Measurements from ENCODE around the gene AFAP1L2.

The AFAP1L2 gene, protein sequence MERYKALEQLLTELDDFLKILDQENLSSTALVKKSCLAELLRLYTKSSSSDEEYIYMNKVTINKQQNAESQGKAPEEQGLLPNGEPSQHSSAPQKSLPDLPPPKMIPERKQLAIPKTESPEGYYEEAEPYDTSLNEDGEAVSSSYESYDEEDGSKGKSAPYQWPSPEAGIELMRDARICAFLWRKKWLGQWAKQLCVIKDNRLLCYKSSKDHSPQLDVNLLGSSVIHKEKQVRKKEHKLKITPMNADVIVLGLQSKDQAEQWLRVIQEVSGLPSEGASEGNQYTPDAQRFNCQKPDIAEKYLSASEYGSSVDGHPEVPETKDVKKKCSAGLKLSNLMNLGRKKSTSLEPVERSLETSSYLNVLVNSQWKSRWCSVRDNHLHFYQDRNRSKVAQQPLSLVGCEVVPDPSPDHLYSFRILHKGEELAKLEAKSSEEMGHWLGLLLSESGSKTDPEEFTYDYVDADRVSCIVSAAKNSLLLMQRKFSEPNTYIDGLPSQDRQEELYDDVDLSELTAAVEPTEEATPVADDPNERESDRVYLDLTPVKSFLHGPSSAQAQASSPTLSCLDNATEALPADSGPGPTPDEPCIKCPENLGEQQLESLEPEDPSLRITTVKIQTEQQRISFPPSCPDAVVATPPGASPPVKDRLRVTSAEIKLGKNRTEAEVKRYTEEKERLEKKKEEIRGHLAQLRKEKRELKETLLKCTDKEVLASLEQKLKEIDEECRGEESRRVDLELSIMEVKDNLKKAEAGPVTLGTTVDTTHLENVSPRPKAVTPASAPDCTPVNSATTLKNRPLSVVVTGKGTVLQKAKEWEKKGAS

DNA sequence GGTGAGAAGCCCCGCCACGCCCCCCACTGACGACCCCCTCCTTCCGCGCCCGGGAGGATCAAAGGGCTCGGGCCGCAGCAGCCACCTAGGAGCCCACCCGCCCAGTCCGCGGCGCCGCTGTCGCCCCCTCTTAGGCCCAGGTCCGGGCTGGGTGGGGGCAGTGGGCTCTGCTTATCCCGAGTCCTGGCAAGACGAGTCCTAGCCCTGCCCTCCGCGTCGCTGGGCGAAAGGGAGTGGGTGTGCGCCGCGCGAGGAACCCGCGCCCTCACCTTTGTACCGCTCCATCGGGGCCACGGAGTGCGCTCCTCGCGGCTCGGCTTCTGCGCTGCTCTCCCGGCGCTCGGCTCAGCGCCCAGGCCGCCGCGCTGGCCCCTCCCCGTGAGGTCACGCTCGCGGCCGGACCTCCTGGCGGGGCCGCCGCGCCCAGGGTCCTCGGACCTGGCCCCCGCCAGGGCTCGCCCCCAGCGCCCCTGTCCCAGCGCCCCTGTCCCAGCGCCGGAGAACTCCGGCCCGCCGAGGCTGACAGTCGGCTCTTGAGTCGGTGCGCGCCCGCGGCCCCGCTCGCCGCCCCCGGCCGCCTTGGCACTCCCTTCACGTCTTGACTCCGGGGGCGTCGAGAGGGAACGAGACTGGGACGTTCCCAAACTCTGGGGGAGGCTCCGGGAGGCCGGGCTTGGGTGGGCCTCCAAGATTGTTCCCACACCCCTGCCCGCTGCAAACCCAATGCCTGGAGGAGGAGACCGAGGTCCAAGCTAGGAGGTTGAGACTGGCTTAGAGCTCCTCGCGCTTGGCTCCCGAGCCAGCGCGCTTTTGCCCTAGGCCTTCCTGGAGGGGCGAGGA lies at the start of gene AFAP1L2:
Gene AFAP1L2, minus strand, starts transcription at position 332 of the 840 bp plus-strand sequence. Its CDS starts 47 bp downstream, at position 285.
- no peak for DNase-seq

DNA sequence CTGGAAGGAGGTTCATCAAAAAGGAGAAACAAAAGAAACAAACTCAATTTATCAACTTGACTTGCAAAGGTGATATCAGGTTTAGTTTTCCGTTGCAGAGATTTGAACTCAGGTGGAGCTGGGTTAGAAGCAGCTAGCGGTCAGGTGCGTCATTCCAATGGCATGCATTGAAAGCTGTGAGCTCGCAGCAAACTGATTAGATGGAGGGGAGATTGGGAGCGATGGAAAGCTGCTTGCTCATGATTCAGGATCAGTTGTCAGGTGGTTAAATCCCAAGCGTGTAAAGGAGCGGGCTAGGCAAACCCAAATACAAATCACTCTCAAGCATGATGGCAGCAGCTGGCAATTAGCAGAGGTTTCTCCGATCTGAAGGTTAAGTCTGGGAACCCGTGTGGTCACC lies 49.3 kb upstream of the AFAP1L2 start:
- no peak for DNase-seq

DNA sequence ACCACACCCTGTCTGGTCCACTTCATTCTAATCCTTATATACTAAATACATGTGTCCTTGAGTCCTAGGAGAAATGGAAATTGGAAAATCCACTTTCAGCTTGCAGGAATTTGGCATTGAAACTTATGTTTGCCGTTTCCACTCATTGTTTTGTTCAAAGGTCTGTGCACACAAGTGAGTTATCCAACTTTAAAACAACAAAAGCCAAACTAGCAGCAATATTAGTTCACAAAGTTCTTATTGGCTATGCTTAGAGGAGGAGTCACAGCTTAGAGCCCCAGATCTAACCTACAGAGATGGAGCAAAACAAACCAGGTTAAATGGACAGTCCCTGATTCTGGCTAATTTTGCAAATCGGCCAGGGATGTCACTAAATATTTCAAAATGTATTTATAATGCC lies 44.6 kb upstream of the AFAP1L2 start:
- DNase-seq: no peak

DNA sequence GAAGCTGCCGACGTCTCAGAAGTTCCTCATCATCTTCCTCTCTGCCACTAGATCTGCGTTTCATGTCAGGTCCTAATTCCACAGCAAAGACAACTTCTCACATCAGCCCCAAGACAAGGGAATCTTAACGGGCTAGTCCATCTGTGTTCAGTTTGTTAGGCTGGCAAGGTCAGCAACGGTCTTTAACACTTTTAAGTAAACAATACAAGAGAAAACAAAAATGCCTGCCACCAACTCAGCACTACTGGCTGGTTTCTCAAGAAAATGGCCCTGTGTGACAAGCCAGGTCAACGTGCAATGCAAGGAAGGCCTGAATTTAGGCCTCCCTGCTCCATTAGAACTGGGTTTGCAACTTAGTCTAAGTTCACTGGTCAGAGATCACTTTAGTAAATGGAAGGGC lies 41.0 kb upstream of the AFAP1L2 start:
- DNase-seq: no peak

DNA sequence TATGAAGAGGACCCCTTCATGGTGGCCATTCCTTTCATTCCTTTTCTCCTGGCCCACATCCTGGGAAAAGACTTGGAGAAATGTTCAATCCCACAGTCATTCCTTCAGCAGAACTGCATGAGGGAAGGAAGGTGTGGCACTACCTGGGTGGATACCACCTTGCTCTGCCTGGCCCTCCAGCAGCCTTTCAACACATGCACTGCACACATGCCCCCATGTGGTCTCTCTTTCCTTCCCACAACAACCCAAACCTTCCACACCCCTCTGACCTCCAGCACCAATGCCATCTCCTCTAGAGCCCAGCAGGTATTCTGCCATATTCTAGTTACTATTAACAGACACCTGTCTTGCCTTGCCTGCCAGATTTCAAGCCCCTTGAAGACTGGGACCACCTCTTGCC lies 40.5 kb upstream of the AFAP1L2 start:
- DNase-seq: no peak

DNA sequence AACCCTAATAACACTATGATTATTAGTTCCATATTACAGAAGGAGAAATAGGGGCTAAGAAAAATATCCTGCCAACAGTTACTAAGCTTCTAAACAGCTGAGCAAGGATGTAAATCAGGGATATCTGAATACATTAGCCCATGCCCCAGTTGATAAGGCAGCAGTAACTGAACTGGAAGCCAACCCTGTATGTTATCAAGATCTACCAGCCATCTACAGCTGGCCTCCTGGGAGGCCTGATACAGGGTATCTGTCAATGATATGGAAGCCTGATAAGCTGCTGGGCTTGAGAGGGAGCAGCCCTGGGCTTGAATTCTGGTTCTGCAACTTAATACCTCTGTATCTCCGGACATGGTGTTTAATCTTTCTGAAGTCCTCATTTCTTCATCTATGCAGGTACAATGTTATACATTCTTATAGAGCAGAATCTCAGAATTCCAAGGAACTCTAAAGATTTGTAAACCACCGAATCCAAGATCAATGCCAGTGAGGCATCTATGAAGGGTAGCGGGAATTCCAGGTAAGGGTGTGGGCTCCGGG lies 37.9 kb upstream of the AFAP1L2 start:
- DNase-seq: no peak

DNA sequence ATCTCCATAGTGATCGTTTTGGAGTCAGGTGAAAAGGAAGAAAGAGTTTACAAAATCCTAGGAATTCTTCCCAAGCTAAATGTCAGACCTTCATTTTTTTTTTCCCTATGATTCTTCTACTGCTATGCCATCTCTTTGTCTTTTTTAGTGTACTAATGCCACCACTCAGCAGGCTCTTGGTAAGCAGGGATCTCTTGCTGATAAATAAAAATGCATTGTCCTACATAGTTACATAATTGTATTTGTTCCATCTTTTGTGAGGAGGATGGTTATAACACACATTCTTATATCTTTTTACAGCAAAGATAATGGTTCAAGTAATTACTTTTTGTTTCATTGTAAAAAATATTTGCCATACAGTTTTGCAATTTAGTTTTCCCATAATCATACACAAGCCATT lies 36.8 kb upstream of the AFAP1L2 start:
- no peak for DNase-seq

DNA sequence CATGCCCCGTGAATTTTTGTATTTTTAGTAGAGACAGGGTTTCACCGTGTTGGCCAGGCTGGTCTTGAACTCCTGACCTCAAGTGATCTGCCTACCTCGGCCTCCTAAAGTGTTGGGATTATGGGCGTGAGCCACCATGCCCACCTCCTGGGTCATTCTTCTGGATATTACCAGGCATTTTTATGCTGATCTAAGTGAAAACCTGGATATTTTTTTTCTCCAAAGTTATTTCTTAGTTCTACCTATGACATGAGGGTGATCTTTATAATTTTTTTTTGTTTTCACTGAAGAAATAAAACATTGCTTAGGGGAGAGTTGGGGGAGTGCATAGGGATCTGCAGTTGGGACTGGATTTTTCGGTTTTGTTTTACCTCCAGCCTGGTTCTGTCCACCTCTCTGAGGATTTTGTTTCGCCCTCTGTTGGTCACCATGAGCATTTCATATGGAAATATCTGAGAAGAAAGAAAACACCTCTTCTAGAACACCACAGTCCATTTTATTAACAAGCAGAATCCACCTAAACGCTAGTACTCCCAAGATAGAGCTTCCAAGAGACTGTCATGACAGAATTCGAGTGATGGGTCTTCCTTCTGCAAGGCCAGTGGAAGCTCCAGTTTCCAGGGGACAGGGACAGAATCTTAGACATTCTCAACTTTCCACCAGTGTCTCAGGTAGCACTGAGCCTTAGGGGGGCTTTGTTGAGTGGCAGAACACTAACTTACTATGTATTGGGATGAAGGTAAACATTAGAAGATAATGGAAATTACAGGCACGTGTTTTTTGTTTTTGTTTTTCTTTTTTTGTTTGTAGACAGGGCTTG lies 33.4 kb upstream of the AFAP1L2 start:
- DNase-seq: no peak

DNA sequence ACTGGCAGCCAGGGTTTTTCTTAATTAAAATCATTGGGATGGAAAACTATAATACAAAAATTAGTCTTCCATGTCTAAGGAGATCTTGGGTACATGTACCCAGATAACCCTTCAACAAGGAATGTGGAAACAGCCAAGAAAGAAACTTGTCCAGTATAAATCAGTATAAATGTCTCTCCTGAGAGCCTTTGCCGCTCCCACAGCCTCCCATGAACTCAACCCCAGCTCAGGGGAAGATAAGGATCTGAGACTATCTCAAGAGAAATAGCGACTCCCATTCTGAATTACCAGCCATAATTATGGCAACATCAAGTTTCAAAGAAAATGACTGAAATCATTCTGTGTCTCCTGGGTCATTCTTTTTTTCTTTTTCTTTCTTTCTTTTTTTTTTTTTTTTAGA lies 32.6 kb upstream of the AFAP1L2 start:
- DNase-seq: no peak

DNA sequence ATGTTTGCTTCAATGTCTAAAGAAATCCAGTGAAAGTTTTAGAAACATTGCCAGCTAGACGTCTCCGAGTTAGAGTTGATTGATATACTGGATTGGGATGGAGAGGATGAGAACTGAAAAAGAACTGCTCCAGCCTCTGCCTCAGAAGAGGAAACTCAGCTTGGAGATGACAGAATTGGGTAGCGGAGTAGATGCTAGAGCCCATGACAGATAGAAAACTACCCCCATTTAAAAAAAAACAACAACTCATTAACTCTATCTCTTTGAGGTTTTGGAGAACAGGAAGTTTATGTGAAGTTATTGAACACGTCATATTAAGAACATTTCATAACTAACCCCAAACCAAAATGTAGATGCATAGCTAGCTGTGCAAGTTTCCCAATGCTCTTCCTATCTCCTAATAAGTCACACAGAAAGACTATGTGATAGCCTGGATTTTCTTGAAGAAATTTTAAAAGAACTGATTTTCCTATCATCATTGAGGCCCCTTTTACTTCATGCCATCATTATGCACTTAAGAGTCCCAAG lies 28.3 kb upstream of the AFAP1L2 start:
- DNase-seq: no peak

DNA sequence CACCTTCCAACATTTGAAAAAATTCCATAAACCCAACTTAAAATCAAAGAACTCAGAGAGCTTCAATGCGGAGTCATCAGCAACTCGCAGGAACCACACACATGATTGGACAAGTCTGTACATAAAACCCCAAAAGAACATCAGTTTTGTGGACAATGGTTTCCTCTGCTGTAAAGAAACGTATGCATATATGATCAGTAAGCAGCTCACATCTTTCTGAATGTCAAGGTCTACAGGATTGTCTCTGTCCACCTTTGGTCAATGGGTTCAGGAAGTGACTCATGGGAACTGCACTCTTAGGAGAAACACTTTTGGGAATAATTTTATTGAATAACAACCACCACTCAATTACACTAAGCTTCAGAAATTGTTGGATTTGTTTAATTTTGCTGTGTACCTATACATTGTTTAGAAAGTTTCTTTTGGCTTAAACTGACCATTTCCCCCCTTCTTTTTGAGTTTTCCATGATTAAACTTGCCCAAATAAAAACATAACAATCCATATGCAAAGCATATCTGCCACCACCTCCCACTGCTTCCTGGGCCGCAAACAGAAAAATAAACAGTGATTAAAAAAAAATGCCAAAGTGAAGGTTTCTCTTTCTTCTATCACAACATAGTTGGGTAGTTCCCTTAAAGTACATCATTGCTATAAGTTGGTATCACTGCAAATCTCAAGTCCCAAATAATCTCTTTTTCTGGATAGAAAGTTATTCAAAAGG lies 27.3 kb upstream of the AFAP1L2 start:
- DNase-seq: no peak

DNA sequence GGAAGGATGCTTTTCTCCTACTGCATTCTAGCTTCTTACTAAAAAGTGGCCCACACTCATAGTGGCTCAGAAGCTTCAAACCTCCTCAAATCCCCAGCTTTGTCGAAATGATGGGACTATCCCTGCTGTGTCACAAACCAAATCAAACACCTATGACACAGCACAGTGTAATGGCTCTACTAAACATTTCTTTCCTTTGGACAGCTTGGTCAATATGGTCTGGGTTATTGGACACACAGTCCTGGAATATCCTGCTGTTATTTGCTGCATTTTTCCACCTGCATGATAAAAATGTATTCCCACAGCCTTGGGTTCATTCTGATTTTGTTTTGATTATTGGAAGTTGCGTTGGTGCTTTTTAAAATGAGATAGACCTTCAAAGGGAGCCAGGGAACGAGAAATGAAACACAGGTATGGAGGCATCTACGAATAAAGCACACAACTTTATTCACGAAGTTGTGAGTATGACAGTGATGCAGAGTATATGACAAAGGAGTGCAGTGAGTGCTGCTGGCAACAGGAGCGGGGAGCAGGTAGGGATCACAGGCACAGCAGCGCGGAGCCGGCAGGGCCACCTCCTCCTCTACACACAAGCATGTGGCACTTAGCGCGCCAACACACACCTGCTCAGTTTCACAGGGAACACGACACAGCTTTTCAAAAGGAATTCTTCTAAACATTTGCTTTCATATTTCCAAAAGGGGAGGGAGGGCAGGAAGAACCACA lies 26.5 kb upstream of the AFAP1L2 start:
- no peak for DNase-seq

DNA sequence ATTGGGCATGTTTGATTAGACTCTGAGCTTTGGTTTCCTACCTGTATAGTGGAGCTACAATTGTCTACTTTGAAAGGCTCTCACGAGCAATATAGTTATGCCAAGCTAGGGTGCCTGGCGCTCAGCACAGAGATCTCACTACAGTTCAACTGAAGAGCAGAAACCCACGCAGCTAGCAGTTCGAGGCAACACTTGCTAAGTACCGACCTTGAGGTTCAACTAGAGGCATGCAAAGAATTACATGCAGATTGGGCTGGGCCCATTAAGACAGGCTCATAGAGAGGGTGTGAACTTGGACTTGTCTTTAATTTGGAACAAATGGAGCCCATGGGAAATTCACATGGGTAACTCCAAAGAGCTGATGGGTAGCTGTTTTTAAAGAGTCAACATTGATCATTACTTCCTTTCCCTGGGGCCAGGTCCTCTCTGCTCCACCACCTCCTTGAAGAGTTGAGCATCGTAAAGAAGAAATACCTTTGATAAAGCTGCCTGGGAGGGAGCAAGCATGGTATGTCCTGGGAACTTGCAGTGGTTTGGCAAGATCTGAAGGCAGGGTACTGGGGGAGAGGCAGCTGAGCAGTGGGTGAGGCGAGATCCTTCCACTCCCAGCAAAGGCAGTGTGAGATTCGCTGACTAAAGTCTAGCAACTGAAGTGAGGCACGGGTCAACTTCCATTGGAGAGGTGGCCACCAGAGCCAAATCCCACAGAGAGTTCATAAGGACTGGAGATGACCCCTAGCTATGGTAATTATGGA lies 25.5 kb upstream of the AFAP1L2 start:
- DNase-seq: no peak

DNA sequence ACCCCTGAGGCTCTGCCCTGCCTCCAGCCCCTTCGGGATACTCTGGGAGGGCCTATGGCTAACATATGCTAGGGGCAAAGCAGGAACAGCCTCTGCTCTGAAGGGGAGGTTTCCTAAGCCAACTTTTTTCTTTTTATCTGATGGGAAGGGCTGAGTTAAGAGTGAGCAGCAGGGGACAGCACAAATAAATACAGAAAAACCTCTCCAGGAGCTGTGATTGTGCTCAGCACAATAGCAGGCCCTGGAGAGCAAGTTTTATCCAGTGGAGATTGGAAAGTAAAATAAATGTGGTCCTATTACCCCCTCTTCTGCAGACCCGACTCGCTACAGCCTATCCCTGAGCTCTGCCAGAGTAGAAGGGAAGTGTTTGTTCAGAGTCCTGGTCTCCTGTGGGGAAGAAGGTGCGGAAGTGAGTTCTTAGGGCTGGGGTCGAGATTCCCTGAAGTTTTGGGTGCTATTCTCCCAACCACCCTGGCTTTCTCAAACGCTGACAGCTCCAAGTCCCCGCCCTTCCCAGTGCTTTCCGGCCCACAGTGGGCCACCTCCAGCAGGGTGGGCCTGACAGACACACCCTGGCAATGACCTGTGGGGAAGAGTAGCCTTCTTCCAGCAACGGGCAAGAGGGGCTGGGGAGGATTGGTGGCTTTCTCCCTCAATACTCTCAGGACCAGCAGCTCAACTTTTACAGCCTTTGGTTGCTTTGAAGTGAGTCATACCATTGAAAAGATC lies 23.0 kb upstream of the AFAP1L2 start:
- no peak for DNase-seq

DNA sequence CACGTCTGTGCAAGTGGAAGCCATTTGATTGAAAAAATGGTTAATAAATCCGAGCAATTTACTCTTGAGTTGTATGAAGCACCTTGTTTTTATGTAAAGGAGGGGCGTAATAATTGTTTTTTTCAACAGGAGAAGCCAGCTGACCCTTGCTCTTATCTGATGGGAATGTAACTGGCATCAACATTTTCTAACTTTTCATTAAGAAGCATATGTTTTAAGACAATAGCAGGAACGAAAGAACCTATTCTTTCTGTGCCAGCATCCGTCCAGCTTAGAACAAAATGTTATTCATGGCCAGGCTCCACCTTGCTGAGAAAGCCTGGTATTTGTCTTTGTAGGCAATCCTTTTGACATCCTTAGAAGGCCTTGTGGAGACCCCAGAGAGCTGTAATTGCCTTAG lies 22.2 kb upstream of the AFAP1L2 start:
- DNase-seq: no peak

DNA sequence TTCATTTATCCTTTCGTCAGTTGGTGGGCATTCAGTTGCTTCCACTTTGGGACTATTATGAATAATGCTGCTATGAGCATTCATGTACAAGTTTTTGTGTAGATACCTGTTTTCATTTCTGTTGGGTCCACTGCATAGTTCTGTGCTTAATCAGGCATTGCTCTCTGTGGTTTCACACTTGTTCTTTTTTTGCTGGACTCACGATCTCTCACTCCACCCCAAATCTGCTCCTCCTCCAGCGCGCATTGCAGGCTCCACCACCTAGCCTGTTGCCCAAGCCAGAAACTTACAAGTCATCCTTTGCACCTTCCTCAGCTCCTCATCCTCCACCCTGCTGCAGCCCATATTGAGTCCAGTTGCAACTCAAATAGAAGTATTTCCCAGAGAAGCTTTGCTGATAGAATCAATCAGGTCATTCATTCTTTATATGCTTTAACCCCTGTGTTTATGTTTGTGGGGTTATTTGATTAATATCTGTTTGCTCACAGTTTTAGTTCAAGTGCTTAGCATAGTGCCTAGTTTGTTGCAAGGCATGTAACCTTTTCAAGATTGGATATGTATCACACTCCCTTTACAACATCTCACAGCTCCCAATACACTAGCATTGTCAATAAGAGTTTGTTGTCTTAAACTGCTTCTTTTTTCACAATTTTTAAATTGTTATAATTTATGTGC lies 16.6 kb upstream of the AFAP1L2 start:
- no peak for DNase-seq

DNA sequence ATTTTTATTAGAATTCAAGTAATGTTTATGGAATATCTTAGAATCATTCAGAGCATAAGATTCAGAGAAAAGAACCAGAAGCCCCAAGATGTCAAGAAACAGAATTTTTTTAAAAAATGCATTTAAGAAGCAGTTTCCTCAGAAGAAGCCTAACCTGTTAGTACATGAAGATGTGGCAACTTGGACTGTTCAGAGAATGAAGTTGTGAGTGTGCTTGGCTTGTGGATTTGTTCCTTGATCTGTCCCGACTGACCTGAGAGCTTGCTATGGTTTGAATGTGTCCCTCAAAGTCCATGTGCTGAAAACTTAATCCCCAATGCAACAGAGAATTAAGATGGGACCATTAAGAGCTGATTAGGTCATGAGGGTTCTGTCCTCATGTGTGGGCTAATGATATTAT lies 13.8 kb upstream of the AFAP1L2 start:
- no peak for DNase-seq

Data from NCI-H2029 treated with DMSO at 0.1 percent for 48 hours (cell line).